PFSK-1 (cell line): Measurements from ENCODE around the gene IGSF9.
A peak's percentile ranks its signal among the peaks of the same experiment; 100 is the strongest.

Experiments used
- FOXP2 ChIP-seq: optimal IDR thresholded peaks from 2 replicates; pipeline ENCODE3; 2011; ENCODE audit warnings: borderline replicate concordance, control low read depth, inconsistent platforms; ENCODE audit not compliant: insufficient read depth; ENCODE audit errors: extremely low read length, extremely low read depth
- POLR2AphosphoS5 ChIP-seq: IDR thresholded peaks from 2 replicates; pipeline ENCODE4 v1.6.1; 2012; ENCODE audit warnings: low read depth, mild to moderate bottlenecking, control low read depth, low read length, moderate library complexity
- SIN3A ChIP-seq: IDR thresholded peaks from 2 replicates; pipeline ENCODE4 v1.6.1; 2012; ENCODE audit warnings: mild to moderate bottlenecking, low read length, moderate library complexity, borderline replicate concordance; ENCODE audit not compliant: insufficient read depth
- TAF1 ChIP-seq: IDR thresholded peaks from 2 replicates; pipeline ENCODE4 v1.6.1; 2012; ENCODE audit warnings: low read length, control low read depth, borderline replicate concordance; ENCODE audit not compliant: insufficient read depth
- TF ChIP-seq, protein P1 (sequence below), 2 experiments: IDR thresholded peaks; 2 replicates each; pipeline versions ENCODE4 v1.6.1 to v1.8.0; 2011 to 2012; ENCODE audit warnings: low read depth in 2 of 2, low read length in 2 of 2, control low read depth in 1 of 2, inconsistent platforms in 1 of 2, mild to moderate bottlenecking in 1 of 2, moderate library complexity in 1 of 2; ENCODE audit not compliant: insufficient read depth in 1 of 2

The IGSF9 gene

GRCh38 chr1:159924025-159924790 lies 21.2 kb downstream of the IGSF9 start:
- TF ChIP-seq TAF1 (no peak), SIN3A (no peak)

GRCh38 chr1:159923203-159924024 lies 22.0 kb downstream of the IGSF9 start:
- peak; percentile 61 for TF ChIP-seq FOXP2
- TF ChIP-seq TAF1: no peak

GRCh38 chr1:159922511-159923202 lies 22.8 kb downstream of the IGSF9 start:
- TF ChIP-seq POLR2AphosphoS5: no peak
- TF ChIP-seq, protein P1, sequence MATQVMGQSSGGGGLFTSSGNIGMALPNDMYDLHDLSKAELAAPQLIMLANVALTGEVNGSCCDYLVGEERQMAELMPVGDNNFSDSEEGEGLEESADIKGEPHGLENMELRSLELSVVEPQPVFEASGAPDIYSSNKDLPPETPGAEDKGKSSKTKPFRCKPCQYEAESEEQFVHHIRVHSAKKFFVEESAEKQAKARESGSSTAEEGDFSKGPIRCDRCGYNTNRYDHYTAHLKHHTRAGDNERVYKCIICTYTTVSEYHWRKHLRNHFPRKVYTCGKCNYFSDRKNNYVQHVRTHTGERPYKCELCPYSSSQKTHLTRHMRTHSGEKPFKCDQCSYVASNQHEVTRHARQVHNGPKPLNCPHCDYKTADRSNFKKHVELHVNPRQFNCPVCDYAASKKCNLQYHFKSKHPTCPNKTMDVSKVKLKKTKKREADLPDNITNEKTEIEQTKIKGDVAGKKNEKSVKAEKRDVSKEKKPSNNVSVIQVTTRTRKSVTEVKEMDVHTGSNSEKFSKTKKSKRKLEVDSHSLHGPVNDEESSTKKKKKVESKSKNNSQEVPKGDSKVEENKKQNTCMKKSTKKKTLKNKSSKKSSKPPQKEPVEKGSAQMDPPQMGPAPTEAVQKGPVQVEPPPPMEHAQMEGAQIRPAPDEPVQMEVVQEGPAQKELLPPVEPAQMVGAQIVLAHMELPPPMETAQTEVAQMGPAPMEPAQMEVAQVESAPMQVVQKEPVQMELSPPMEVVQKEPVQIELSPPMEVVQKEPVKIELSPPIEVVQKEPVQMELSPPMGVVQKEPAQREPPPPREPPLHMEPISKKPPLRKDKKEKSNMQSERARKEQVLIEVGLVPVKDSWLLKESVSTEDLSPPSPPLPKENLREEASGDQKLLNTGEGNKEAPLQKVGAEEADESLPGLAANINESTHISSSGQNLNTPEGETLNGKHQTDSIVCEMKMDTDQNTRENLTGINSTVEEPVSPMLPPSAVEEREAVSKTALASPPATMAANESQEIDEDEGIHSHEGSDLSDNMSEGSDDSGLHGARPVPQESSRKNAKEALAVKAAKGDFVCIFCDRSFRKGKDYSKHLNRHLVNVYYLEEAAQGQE (IDR thresholded peaks at IDR 0.05; ENCODE audit: insufficient read depth in 1 of 2, low read depth in 2 of 2, low read length in 2 of 2): no peak

DNA sequence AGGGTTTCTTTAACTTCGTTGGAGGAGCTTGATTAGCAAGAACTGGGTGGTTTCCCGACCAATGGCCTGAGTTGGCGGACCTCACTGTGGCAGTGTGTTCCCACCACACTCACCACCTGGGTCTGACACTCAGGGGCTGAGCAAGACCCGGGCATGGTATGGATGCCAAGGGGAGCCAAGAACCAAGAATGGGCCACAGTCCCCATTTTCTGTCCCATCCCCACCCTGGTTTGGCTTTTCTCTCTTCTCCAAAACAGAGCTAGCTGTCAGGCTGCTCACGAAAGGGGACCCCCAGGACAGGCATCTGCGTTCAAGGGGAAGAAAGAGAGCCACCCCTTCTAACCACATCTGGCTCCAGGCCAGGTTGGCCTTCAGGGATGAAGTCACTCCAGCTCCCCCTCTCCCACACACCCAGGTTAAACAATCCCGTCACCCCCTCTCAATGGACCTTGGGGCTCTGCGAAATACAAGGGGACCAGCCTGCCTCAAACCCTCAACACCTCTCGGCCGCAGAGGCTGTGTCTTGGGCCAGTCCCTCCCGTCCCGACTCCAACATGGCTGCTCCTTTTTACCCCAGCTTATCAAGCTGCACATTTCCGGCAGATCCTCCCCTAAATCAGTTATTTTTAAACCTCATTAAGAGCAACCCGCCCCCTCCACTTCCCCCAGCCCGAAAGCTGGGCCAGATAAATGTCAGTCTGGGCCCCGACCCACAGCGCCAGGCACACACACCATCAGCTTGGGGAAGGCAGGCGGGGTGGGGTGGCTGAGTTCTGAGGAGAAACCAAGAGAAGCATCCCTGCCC lies 23.5 kb downstream of the IGSF9 start:
- no peak for TF ChIP-seq SIN3A

- TF ChIP-seq POLR2AphosphoS5 (no peak), SIN3A (no peak), TAF1 (no peak), FOXP2 (no peak)
- TF ChIP-seq, protein P1 (IDR thresholded peaks at IDR 0.05; ENCODE audit: insufficient read depth in 1 of 2, low read depth in 2 of 2, low read length in 2 of 2): no peak
Observed at GRCh38 chr1:159921251-159921650, 24.2 kb downstream of the IGSF9 start.

GRCh38 chr1:159920651-159921050 lies 24.8 kb downstream of the IGSF9 start:
- TF ChIP-seq SIN3A (no peak), POLR2AphosphoS5 (no peak), TAF1 (no peak), FOXP2 (no peak)
- TF ChIP-seq, protein P1 (IDR thresholded peaks at IDR 0.05; ENCODE audit: insufficient read depth in 1 of 2, low read depth in 2 of 2, low read length in 2 of 2): no peak
